Measurements from ENCODE around the gene SLC25A51. TPM values are rescaled to one million over a fixed set of nuclear protein-coding genes. Genes with fewer than 3 reads are reported as not detected.

Gene SLC25A51
- total and polyA plus RNA-seq, 2 experiments from 2014 or later: 10.4 to 29.2 TPM

DNA sequence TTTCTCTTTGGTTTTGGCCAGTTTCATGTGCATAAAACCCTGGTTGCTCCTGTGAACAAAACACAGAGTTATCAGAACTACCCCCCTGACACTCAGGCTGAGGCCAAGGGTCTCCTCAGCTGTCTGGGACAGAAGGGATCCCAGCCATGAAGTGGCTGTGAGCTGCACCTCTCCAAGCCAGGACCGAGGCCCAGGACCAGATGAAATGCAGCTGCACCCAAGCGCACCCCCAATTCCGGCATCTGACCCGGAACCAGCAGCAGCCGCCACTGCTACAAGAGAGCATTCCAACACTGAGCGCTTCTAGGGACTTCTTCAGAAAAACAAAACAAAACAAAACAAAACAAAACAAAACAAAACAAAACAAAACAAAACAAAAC, 16.0 kb upstream of the SLC25A51 start:
- 97% methylated on average over 6 of the region's 6 CpGs for WGBS (ENCODE audit: low lambda C conversion rate, missing lambda C conversion rate)
- Histone ChIP-seq H3K27me3 (no peaks in the 10 kb centered on the region), H3K27ac (no peak overlapping the region), H3K9me2 (replicated peaks; ENCODE audit: insufficient read depth) (no peaks in the 10 kb centered on the region), H4K20me1 (ENCODE audit: insufficient read depth, poor library complexity, severe bottlenecking) (no peaks in the 10 kb centered on the region), H3K4me1 (ENCODE audit: insufficient read depth) (peaks cover 11% of the 10 kb centered on the region), H3K79me2 (peaks cover 2% of the 10 kb centered on the region), H2AFZ (no peak overlapping the region), H3K36me3 (replicated peaks; ENCODE audit: insufficient read depth, low read depth) (no peaks in the 10 kb centered on the region), H3K4me3 (no peak overlapping the region), H3K4me2 (no peak overlapping the region), H3K9me3 (ENCODE audit: low read depth) (no peaks in the 10 kb centered on the region)
- no peak for DNase-seq (ENCODE audit: low spot score)
- TF ChIP-seq, protein P1, sequence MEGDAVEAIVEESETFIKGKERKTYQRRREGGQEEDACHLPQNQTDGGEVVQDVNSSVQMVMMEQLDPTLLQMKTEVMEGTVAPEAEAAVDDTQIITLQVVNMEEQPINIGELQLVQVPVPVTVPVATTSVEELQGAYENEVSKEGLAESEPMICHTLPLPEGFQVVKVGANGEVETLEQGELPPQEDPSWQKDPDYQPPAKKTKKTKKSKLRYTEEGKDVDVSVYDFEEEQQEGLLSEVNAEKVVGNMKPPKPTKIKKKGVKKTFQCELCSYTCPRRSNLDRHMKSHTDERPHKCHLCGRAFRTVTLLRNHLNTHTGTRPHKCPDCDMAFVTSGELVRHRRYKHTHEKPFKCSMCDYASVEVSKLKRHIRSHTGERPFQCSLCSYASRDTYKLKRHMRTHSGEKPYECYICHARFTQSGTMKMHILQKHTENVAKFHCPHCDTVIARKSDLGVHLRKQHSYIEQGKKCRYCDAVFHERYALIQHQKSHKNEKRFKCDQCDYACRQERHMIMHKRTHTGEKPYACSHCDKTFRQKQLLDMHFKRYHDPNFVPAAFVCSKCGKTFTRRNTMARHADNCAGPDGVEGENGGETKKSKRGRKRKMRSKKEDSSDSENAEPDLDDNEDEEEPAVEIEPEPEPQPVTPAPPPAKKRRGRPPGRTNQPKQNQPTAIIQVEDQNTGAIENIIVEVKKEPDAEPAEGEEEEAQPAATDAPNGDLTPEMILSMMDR (IDR thresholded peaks at IDR 0.05; ENCODE audit: poor library complexity): no peak
- TF ChIP-seq EZH2 (IDR thresholded peaks at IDR 0.05; ENCODE audit: borderline replicate concordance): no peak
- TF ChIP-seq EZH2phosphoT487 (IDR thresholded peaks at IDR 0.05; ENCODE audit: low read depth, severe bottlenecking, unreplicated experiment): no peak

DNA sequence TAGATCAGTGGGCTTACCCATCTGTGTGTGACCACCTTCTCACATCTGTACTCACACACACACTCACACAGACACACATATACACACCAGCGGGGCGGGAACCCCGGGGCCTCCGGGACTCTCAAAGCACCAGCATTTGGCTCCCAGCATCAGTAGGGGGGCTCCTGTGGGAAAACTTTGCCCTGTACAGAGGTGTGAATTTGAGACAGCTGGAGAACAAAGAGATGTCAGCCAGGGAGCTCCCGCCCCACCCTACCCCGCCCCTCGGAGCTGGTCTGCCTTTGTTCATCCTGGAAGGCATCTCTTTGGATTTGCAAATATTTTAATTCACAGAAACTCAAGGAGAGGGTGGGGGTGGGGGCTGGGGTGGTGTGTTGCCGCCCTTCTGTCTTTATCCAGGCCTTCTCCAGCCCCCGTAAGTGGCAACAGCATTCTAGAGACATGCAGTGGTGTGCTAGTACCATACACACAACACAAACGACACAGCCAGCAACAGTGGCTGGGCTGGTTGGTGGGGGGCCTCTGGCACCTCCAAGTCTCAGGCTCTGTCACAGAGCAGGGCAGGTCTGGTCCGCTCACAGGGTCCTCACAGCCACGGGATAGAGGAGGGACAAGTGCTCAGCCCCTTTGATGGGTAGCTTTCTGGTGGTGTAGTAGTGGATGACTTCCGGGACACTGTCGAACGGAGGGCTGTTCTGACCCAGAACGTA, 15.5 kb upstream of the SLC25A51 start:
- Histone ChIP-seq H3K36me3 (replicated peaks; ENCODE audit: insufficient read depth, low read depth) (no peaks in the 10 kb centered on the region), H3K4me2 (no peak overlapping the region), H2AFZ (no peak overlapping the region), H3K27ac (no peak overlapping the region), H3K27me3 (no peaks in the 10 kb centered on the region), H3K9me2 (replicated peaks; ENCODE audit: insufficient read depth) (no peaks in the 10 kb centered on the region), H3K4me1 (ENCODE audit: insufficient read depth) (peaks cover 11% of the 10 kb centered on the region), H3K4me3 (no peak overlapping the region), H3K9me3 (ENCODE audit: low read depth) (no peaks in the 10 kb centered on the region), H4K20me1 (ENCODE audit: insufficient read depth, poor library complexity, severe bottlenecking) (no peaks in the 10 kb centered on the region), H3K79me2 (peaks cover under 1% of the 10 kb centered on the region)
- TF ChIP-seq EZH2 (IDR thresholded peaks at IDR 0.05; ENCODE audit: borderline replicate concordance) (no peak), EZH2phosphoT487 (IDR thresholded peaks at IDR 0.05; ENCODE audit: low read depth, severe bottlenecking, unreplicated experiment) (no peak)
- TF ChIP-seq, protein P1 (IDR thresholded peaks at IDR 0.05; ENCODE audit: poor library complexity): no peak
- 87% methylated on average over 15 of the region's 16 CpGs for WGBS (ENCODE audit: low lambda C conversion rate, missing lambda C conversion rate)
- DNase-seq (ENCODE audit: low spot score): no peak

DNA sequence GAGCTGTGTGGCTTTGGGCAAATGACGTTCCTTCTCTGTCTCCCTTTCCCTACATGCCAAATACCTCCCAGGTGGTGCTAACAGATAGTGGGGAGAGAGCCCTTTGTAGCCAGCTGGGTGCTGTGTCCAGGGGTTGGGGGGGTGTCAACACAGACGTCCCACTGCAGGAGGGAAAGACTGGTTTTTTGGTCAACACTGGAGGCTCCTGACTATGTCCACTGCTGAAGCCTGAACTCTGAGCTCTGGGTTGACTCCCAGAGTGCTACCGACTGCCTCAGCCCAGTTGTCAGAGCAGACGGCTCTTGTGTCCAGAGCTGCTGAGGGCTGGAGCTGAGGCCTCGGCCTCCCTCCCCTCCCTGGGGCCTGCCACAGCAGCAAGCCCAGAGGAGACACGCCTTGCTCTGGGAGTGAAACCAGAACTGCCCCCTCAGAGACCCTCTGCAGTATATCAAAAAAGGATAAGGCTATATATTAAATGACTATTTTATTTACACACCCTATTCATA, 14.8 kb upstream of the SLC25A51 start:
- peaks cover 11% of the 10 kb centered on the region for H3K4me1 ChIP-seq (ENCODE audit: insufficient read depth)
- no peak for DNase-seq (ENCODE audit: low spot score)
- H3K27ac ChIP-seq: no peak overlapping the region
- no peaks in the 10 kb centered on the region for H4K20me1 ChIP-seq (ENCODE audit: insufficient read depth, poor library complexity, severe bottlenecking)
- H3K27me3 ChIP-seq: no peaks in the 10 kb centered on the region
- H3K4me2 ChIP-seq: no peak overlapping the region
- no peaks in the 10 kb centered on the region for H3K36me3 ChIP-seq (replicated peaks; ENCODE audit: insufficient read depth, low read depth)
- no peak for TF ChIP-seq EZH2phosphoT487 (IDR thresholded peaks at IDR 0.05; ENCODE audit: low read depth, severe bottlenecking, unreplicated experiment)
- TF ChIP-seq, protein P1 (IDR thresholded peaks at IDR 0.05; ENCODE audit: poor library complexity): no peak
- no peak for TF ChIP-seq EZH2 (IDR thresholded peaks at IDR 0.05; ENCODE audit: borderline replicate concordance)
- no peaks in the 10 kb centered on the region for H3K9me3 ChIP-seq (ENCODE audit: low read depth)
- no peaks in the 10 kb centered on the region for H3K79me2 ChIP-seq
- WGBS (ENCODE audit: low lambda C conversion rate, missing lambda C conversion rate): 86% methylated on average over 6 of the region's 6 CpGs
- H3K9me2 ChIP-seq (replicated peaks; ENCODE audit: insufficient read depth): no peaks in the 10 kb centered on the region
- H2AFZ ChIP-seq: no peak overlapping the region
- no peak overlapping the region for H3K4me3 ChIP-seq
